ENCODE measurements around the gene TJAP1.

TJAP1 gene, protein sequence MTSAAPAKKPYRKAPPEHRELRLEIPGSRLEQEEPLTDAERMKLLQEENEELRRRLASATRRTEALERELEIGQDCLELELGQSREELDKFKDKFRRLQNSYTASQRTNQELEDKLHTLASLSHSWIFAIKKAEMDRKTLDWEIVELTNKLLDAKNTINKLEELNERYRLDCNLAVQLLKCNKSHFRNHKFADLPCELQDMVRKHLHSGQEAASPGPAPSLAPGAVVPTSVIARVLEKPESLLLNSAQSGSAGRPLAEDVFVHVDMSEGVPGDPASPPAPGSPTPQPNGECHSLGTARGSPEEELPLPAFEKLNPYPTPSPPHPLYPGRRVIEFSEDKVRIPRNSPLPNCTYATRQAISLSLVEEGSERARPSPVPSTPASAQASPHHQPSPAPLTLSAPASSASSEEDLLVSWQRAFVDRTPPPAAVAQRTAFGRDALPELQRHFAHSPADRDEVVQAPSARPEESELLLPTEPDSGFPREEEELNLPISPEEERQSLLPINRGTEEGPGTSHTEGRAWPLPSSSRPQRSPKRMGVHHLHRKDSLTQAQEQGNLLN

GRCh38 chr6:43477235-43478007 is at the start of gene TJAP1:
Gene TJAP1 (plus strand): TSS chr6:43477570. CDS start chr6:43499002, 21,432 bp downstream.
- TF ChIP-seq PPARA (CRISPR knock-in tag; IDR thresholded peaks at IDR 0.05; ENCODE audit: borderline replicate concordance) (no peak), ESRRG (CRISPR knock-in tag; IDR thresholded peaks at IDR 0.05) (no peak)
- ATAC-seq = peak; percentile 100

DNA sequence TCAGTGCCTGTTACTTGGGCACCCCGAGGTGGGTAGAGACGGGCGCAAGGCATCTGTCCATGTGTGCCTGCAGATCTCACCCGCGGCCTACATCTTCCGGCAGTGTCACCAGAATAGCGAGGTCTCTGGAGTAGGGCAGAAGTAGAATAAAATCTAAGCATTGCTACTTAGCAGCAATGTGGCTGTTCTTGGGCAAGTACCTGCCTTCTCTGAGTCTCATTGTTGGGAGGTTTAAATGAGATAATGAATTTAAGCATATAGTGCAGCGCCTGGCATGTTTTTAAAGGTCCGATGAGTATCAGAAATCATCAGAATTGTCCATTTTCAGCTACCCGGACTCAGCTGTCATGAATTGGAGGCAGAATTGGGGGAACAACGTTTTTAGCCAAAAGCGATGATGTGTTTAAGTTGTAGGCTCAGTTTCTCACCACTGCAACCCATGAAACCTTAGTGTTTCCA is 49.2 kb upstream of the TJAP1 start:
- ATAC-seq = no peak
- no peak for TF ChIP-seq TOX (CRISPR knock-in tag; IDR thresholded peaks at IDR 0.05; ENCODE audit: borderline replicate concordance)
- no peak for TF ChIP-seq CSDC2 (CRISPR knock-in tag; IDR thresholded peaks at IDR 0.05)
- no peak for TF ChIP-seq ZFP3 (CRISPR knock-in tag; IDR thresholded peaks at IDR 0.05)
- no peak for TF ChIP-seq BACH2 (CRISPR knock-in tag; IDR thresholded peaks at IDR 0.05; ENCODE audit: borderline replicate concordance)
- no peak for TF ChIP-seq ZFP30 (CRISPR knock-in tag; IDR thresholded peaks at IDR 0.05)
- TF ChIP-seq ZNF70 (CRISPR knock-in tag; IDR thresholded peaks at IDR 0.05) = no peak
- TF ChIP-seq ESRRG (CRISPR knock-in tag; IDR thresholded peaks at IDR 0.05) = no peak
- TF ChIP-seq CREB5 (CRISPR knock-in tag; IDR thresholded peaks at IDR 0.05; ENCODE audit: low read depth) = no peak
- no peak for TF ChIP-seq ISL1 (CRISPR knock-in tag; IDR thresholded peaks at IDR 0.05)
- TF ChIP-seq, protein P1, sequence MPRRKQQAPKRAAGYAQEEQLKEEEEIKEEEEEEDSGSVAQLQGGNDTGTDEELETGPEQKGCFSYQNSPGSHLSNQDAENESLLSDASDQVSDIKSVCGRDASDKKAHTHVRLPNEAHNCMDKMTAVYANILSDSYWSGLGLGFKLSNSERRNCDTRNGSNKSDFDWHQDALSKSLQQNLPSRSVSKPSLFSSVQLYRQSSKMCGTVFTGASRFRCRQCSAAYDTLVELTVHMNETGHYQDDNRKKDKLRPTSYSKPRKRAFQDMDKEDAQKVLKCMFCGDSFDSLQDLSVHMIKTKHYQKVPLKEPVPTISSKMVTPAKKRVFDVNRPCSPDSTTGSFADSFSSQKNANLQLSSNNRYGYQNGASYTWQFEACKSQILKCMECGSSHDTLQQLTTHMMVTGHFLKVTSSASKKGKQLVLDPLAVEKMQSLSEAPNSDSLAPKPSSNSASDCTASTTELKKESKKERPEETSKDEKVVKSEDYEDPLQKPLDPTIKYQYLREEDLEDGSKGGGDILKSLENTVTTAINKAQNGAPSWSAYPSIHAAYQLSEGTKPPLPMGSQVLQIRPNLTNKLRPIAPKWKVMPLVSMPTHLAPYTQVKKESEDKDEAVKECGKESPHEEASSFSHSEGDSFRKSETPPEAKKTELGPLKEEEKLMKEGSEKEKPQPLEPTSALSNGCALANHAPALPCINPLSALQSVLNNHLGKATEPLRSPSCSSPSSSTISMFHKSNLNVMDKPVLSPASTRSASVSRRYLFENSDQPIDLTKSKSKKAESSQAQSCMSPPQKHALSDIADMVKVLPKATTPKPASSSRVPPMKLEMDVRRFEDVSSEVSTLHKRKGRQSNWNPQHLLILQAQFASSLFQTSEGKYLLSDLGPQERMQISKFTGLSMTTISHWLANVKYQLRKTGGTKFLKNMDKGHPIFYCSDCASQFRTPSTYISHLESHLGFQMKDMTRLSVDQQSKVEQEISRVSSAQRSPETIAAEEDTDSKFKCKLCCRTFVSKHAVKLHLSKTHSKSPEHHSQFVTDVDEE (CRISPR knock-in tag; IDR thresholded peaks at IDR 0.05) = no peak
- TF ChIP-seq GLIS3 (CRISPR knock-in tag; IDR thresholded peaks at IDR 0.05) = no peak
- no peak for TF ChIP-seq ARNTL (CRISPR knock-in tag; IDR thresholded peaks at IDR 0.05; ENCODE audit: borderline replicate concordance, low read depth)
- TF ChIP-seq, protein P2, sequence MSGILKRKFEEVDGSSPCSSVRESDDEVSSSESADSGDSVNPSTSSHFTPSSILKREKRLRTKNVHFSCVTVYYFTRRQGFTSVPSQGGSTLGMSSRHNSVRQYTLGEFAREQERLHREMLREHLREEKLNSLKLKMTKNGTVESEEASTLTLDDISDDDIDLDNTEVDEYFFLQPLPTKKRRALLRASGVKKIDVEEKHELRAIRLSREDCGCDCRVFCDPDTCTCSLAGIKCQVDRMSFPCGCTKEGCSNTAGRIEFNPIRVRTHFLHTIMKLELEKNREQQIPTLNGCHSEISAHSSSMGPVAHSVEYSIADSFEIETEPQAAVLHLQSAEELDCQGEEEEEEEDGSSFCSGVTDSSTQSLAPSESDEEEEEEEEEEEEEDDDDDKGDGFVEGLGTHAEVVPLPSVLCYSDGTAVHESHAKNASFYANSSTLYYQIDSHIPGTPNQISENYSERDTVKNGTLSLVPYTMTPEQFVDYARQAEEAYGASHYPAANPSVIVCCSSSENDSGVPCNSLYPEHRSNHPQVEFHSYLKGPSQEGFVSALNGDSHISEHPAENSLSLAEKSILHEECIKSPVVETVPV (CRISPR knock-in tag; IDR thresholded peaks at IDR 0.05) = no peak
- no peak for TF ChIP-seq TCF4 (CRISPR knock-in tag; IDR thresholded peaks at IDR 0.05; ENCODE audit: borderline replicate concordance)
- no peak for TF ChIP-seq ZNF565 (CRISPR knock-in tag; conservative IDR thresholded peaks at IDR 0.05; ENCODE audit: low read depth)
- TF ChIP-seq SNAI2 (CRISPR knock-in tag; IDR thresholded peaks at IDR 0.05) = no peak
- TF ChIP-seq PPARA (CRISPR knock-in tag; IDR thresholded peaks at IDR 0.05; ENCODE audit: borderline replicate concordance) = no peak

- no peak for ATAC-seq
Measured at GRCh38 chr6:43428874-43429273, 48.5 kb upstream of the TJAP1 start.

More at GRCh38 chr6:43428874-43429273, 48.5 kb upstream of the TJAP1 start:
- TF ChIP-seq CREB5 (CRISPR knock-in tag; IDR thresholded peaks at IDR 0.05; ENCODE audit: low read depth) (no peak), BACH2 (CRISPR knock-in tag; IDR thresholded peaks at IDR 0.05; ENCODE audit: borderline replicate concordance) (no peak), ZNF70 (CRISPR knock-in tag; IDR thresholded peaks at IDR 0.05) (no peak), ZFP30 (CRISPR knock-in tag; IDR thresholded peaks at IDR 0.05) (no peak), PPARA (CRISPR knock-in tag; IDR thresholded peaks at IDR 0.05; ENCODE audit: borderline replicate concordance) (no peak), ZNF565 (CRISPR knock-in tag; conservative IDR thresholded peaks at IDR 0.05; ENCODE audit: low read depth) (no peak), ZNF8 (CRISPR knock-in tag; IDR thresholded peaks at IDR 0.05) (no peak), ESRRG (CRISPR knock-in tag; IDR thresholded peaks at IDR 0.05) (no peak), SNAI2 (CRISPR knock-in tag; IDR thresholded peaks at IDR 0.05) (no peak), GLIS3 (CRISPR knock-in tag; IDR thresholded peaks at IDR 0.05) (no peak)
- TF ChIP-seq, protein P1 (CRISPR knock-in tag; IDR thresholded peaks at IDR 0.05) = no peak
- TF ChIP-seq, protein P3, sequence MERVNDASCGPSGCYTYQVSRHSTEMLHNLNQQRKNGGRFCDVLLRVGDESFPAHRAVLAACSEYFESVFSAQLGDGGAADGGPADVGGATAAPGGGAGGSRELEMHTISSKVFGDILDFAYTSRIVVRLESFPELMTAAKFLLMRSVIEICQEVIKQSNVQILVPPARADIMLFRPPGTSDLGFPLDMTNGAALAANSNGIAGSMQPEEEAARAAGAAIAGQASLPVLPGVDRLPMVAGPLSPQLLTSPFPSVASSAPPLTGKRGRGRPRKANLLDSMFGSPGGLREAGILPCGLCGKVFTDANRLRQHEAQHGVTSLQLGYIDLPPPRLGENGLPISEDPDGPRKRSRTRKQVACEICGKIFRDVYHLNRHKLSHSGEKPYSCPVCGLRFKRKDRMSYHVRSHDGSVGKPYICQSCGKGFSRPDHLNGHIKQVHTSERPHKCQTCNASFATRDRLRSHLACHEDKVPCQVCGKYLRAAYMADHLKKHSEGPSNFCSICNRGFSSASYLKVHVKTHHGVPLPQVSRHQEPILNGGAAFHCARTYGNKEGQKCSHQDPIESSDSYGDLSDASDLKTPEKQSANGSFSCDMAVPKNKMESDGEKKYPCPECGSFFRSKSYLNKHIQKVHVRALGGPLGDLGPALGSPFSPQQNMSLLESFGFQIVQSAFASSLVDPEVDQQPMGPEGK (CRISPR knock-in tag; IDR thresholded peaks at IDR 0.05; ENCODE audit: borderline replicate concordance) = no peak
